B cell (primary cell): ENCODE results near the gene ALDH1A1. TPM values are rescaled to one million over a fixed set of nuclear protein-coding genes. Genes with fewer than 3 reads are reported as not detected.

Experiments used
- ATAC-seq: fragments of 200-7000 bp; cut with Tn5 transposase; one replicate; pipeline ENCODE4 v1.10.0; 2021; ENCODE audit warnings: low read depth, mild to moderate bottlenecking, moderate number of reproducible peaks, moderate library complexity
- CTCF ChIA-PET: fragments of 350-600 bp; sonication (Branson Sonifier 250); formaldehyde crosslinking; loops from one replicate; lab custom pipeline; 2021; ENCODE audit warnings: antibody characterized with exemption, inconsistent platforms; lab: Charles Lee
- POLR2A ChIA-PET: fragments of 350-600 bp; sonication (Branson Sonifier 250); formaldehyde crosslinking; loops from one replicate; lab custom pipeline; 2021; ENCODE audit warnings: antibody characterized with exemption; lab: Charles Lee
- DNase-seq: peaks from one replicate; pipeline ENCODE4 v3.0.0; 2013
- H2AFZ ChIP-seq: 2 replicates; pipeline ENCODE4 v1.6.1; 2012; ENCODE audit warnings: mild to moderate bottlenecking, low read depth, low read length; ENCODE audit not compliant: insufficient read depth, poor library complexity, severe bottlenecking
- H3K27ac ChIP-seq, 2 donors: 1 replicate in 1 of 2; 2 replicates in 1 of 2; pipeline ENCODE4 v1.5.1; 2012 to 2013; ENCODE audit warnings: low read length in 2 of 2, mild to moderate bottlenecking in 2 of 2, moderate library complexity in 1 of 2
- H3K27me3 ChIP-seq, 4 experiments: fragments of 200-600 bp in 1 of 4; sonication (generic) in 1 of 4; replicated peaks in 1 of 4; 1 replicate in 2 of 4; 2 replicates in 2 of 4; pipeline versions ENCODE4 v1.6.1 to v1.7.0; 2013 to 2016; ENCODE audit warnings: low read length in 3 of 4, mild to moderate bottlenecking in 2 of 4, mixed read lengths in 1 of 4, moderate library complexity in 1 of 4; ENCODE audit not compliant: insufficient read depth in 4 of 4, control insufficient read depth in 3 of 4; ENCODE audit errors: control extremely low read depth in 1 of 4
- H3K36me3 ChIP-seq, 2 experiments: replicated peaks in 1 of 2; 1 replicate in 1 of 2; 2 replicates in 1 of 2; pipeline versions ENCODE4 v1.6.1 to v1.7.1; 2013; ENCODE audit warnings: low read length in 1 of 2; ENCODE audit not compliant: insufficient read depth in 2 of 2, control insufficient read depth in 1 of 2; ENCODE audit errors: control extremely low read depth in 1 of 2, extremely low read depth in 1 of 2
- H3K4me1 ChIP-seq, 2 donors: fragments of 200-600 bp in 1 of 2; sonication (generic) in 1 of 2; 1 replicate in 1 of 2; 2 replicates in 1 of 2; pipeline versions ENCODE4 v1.5.1 to v1.6.1; 2013 to 2017; ENCODE audit warnings: low read length in 2 of 2; ENCODE audit not compliant: control insufficient read depth in 2 of 2, insufficient read depth in 2 of 2
- H3K4me2 ChIP-seq: replicated peaks from 2 replicates; pipeline ENCODE3; 2012; ENCODE audit warnings: mild to moderate bottlenecking, low read depth, low read length; ENCODE audit not compliant: poor library complexity, severe bottlenecking
- H3K4me3 ChIP-seq, 5 experiments: fragments of 200-600 bp in 1 of 5; sonication (generic) in 1 of 5; 1 replicate in 3 of 5; 2 replicates in 2 of 5; pipeline versions ENCODE4 v1.5.1 to v1.7.0; 2011 to 2016; ENCODE audit warnings: low read length in 4 of 5, mild to moderate bottlenecking in 4 of 5, low read depth in 2 of 5, control low read depth in 1 of 5, moderate library complexity in 1 of 5; ENCODE audit not compliant: insufficient read depth in 1 of 5; ENCODE audit errors: control extremely low read depth in 1 of 5, extremely low read depth in 1 of 5
- H3K79me2 ChIP-seq: fragments of 200-600 bp; sonication (generic); one replicate; pipeline ENCODE4 v1.6.0; 2016; ENCODE audit warnings: low read length; ENCODE audit not compliant: control insufficient read depth, insufficient read depth
- H3K9ac ChIP-seq: fragments of 200-600 bp; sonication (generic); 2 replicates; pipeline ENCODE4 v1.6.1; 2017; ENCODE audit warnings: mild to moderate bottlenecking, low read length, moderate library complexity
- H3K9me3 ChIP-seq, 3 donors: one replicate each; pipeline versions ENCODE4 v1.6.1 to v1.7.1; 2013; ENCODE audit warnings: low read length in 2 of 3; ENCODE audit not compliant: control insufficient read depth in 2 of 3, insufficient read depth in 1 of 3; ENCODE audit errors: control extremely low read depth in 1 of 3
- H4K20me1 ChIP-seq: 2 replicates; pipeline ENCODE4 v1.6.0; 2012; ENCODE audit warnings: mild to moderate bottlenecking, low read length; ENCODE audit not compliant: insufficient read depth, control insufficient read depth, poor library complexity, severe bottlenecking
- H3K27ac Mint-ChIP-seq: one replicate; pipeline ENCODE4 v1.8.0; 2021; ENCODE audit warnings: mixed read lengths
- H3K27me3 Mint-ChIP-seq: one replicate; pipeline ENCODE4 v1.8.0; 2021; ENCODE audit warnings: mixed read lengths
- H3K4me1 Mint-ChIP-seq: one replicate; pipeline ENCODE4 v1.8.0; 2021; ENCODE audit warnings: mixed read lengths
- H3K4me3 Mint-ChIP-seq: one replicate; pipeline ENCODE4 v1.8.0; 2021; ENCODE audit warnings: mixed read lengths
- H3K9me3 Mint-ChIP-seq: one replicate; pipeline ENCODE4 v1.8.0; 2022; ENCODE audit warnings: mixed read lengths; ENCODE audit not compliant: insufficient read depth
- EZH2 ChIP-seq: IDR thresholded peaks from 2 replicates; pipeline ENCODE4 v1.6.1; 2012; ENCODE audit warnings: borderline replicate concordance, low read depth, mild to moderate bottlenecking, moderate library complexity, low read length; ENCODE audit not compliant: insufficient read depth, poor library complexity, severe bottlenecking
- WGBS: methylation state at CpG from one replicate; pipeline ENCODE4 v1.1.5; 2013; ENCODE audit warnings: missing lambda C conversion rate; ENCODE audit not compliant: insufficient coverage; 5-methylcytosine and 5-hydroxymethylcytosine counted together
- intact Hi-C: fragments of 100-400 bp; cut with micrococcal nuclease; formaldehyde crosslinking; loops from one replicate; pipeline ENCODE4 v1.10.0; 2022
- polyA plus RNA-seq: library from polyadenylated mRNA; depleted of rRNA; stranded (reverse); fragments of >200 nt; gene quantifications from 2 replicates; pipeline ENCODE4 v1.2.3, GENCODE V29; 2012
- total RNA-seq, 2 donors: library from RNA; stranded (reverse); fragments of 120-200 nt in 1 of 2; gene quantifications; 1 replicate in 1 of 2; 2 replicates in 1 of 2; pipeline versions ENCODE4 v1.2.3 to v1.2.4, GENCODE V29; 2013 to 2022
- TF ChIP-seq, protein P1 (sequence below): fragments of 200-600 bp; IDR thresholded peaks from one replicate; pipeline ENCODE4 v1.8.0; 2022; ENCODE audit warnings: antibody characterized with exemption, mild to moderate bottlenecking

Gene ALDH1A1
- total and polyA plus RNA-seq, 2 donors (not counting 1 experiment from before 2014, with no cell fraction given), result 0.43 TPM; not detected in 1

DNA sequence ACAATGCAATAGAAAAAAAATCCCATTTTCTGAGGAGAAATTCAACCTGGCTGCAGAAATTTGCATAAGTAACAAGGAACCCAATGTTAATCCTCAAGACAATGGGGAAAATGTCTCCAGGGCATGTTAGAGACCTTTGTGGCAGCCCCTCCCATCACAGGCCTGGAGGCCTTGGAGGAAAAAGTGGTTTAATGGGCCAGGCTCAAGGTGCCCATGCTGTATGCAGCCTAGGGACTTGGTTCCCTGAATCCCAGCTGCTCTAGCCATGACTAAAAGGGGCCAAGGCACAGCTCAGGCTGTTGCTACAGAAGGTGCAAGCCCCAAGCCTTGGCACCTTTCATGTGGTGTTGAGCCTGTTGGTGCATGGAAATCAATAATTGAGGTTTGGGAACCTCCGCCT is 66.5 kb downstream of the ALDH1A1 start:
- Mint-ChIP-seq H3K4me3 (no peak overlapping the region), H3K27me3 (no peaks in the 10 kb centered on the region), H3K27ac (no peak overlapping the region), H3K4me1 (no peaks in the 10 kb centered on the region), H3K9me3 (no peaks in the 10 kb centered on the region)
- Histone ChIP-seq H3K27ac (no peak overlapping the region), H3K27me3 (no peaks in the 10 kb centered on the region), H3K4me3 (no peak overlapping the region), H3K4me2 (no peak overlapping the region), H3K79me2 (no peaks in the 10 kb centered on the region), H3K4me1 (no peaks in the 10 kb centered on the region), H4K20me1 (no peaks in the 10 kb centered on the region), H3K9ac (no peak overlapping the region), H3K9me3 (peaks cover 0 to 6% (median 0%) of the 10 kb centered on the region in 3 donors), H2AFZ (no peak overlapping the region), H3K36me3 (no peaks in the 10 kb centered on the region)
- CTCF ChIA-PET, result no interaction called here
- TF ChIP-seq, protein P1, sequence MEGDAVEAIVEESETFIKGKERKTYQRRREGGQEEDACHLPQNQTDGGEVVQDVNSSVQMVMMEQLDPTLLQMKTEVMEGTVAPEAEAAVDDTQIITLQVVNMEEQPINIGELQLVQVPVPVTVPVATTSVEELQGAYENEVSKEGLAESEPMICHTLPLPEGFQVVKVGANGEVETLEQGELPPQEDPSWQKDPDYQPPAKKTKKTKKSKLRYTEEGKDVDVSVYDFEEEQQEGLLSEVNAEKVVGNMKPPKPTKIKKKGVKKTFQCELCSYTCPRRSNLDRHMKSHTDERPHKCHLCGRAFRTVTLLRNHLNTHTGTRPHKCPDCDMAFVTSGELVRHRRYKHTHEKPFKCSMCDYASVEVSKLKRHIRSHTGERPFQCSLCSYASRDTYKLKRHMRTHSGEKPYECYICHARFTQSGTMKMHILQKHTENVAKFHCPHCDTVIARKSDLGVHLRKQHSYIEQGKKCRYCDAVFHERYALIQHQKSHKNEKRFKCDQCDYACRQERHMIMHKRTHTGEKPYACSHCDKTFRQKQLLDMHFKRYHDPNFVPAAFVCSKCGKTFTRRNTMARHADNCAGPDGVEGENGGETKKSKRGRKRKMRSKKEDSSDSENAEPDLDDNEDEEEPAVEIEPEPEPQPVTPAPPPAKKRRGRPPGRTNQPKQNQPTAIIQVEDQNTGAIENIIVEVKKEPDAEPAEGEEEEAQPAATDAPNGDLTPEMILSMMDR, result no peak
- TF ChIP-seq EZH2, result no peak
- no peak for DNase-seq
- intact Hi-C loops, result no loop called here
- POLR2A ChIA-PET, result no interaction called here
- no peak for ATAC-seq
- 100% methylated on average over 1 of the region's 1 CpG for WGBS

DNA sequence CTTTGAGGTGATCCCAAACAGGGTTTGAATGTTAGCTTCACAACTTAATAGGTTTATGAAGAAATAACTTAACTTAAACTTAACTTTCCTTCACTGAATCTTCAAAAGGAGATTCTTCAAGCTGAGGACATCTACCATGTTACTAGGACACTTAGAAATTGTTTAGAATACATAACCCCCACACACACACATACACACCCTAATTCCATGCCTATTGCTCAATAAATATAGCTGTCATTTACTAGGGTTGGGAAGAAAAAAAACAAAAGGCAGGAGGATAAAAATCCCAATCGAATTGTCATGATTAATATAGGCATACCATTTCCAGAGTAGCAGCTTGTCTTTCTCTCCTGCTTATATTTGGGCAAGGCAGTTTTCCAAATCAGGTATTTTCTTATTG is 68.3 kb downstream of the ALDH1A1 start:
- H3K9me3 Mint-ChIP-seq, result peaks cover 2% of the 10 kb centered on the region

More for the DNA sequence above, 68.3 kb downstream of the ALDH1A1 start:
- intact Hi-C loops, result no loop called here
- Histone ChIP-seq H3K9me3 (peaks cover 0 to 6% (median 0%) of the 10 kb centered on the region in 3 donors), H4K20me1 (no peaks in the 10 kb centered on the region), H3K79me2 (no peaks in the 10 kb centered on the region), H3K9ac (no peak overlapping the region), H3K27ac (no peak overlapping the region), H3K4me1 (no peaks in the 10 kb centered on the region), H2AFZ (no peak overlapping the region), H3K4me3 (no peak overlapping the region), H3K27me3 (no peaks in the 10 kb centered on the region), H3K36me3 (no peaks in the 10 kb centered on the region), H3K4me2 (no peak overlapping the region)
- POLR2A ChIA-PET, result no interaction called here
- Mint-ChIP-seq H3K27ac (no peak overlapping the region), H3K27me3 (no peaks in the 10 kb centered on the region), H3K4me3 (no peak overlapping the region), H3K4me1 (no peaks in the 10 kb centered on the region)
- no peak for ATAC-seq
- CTCF ChIA-PET, result no interaction called here
- TF ChIP-seq, protein P1, result no peak
- no peak for TF ChIP-seq EZH2
- DNase-seq, result no peak
- no CpG with 5 or more reads among the region's 1 CpG for WGBS
